ENCODE data around the gene ZSCAN29. TPM values are rescaled to one million over a fixed set of nuclear protein-coding genes. Genes with fewer than 3 reads are reported as not detected.

The ZSCAN29 gene
- total and polyA plus RNA-seq, 2 of the 13 experiments (the other 11 are each of a cell fraction or from before 2014, with no cell fraction given), result 8.3 to 27.4 TPM

GRCh38 chr15:43376017-43376705 is 5.3 kb upstream of the ZSCAN29 start:
- in situ Hi-C loops (cut with HindIII; ENCODE audit: extremely low pct_ligation_motif_present, low pct_unique_long_range_greater_than_20kb) (no loop called here), intact Hi-C loops (cut with micrococcal nuclease; ENCODE audit: unreplicated experiment) (no loop called here)
- POLR2A ChIA-PET, result no interaction called here
- DNase-seq (ENCODE audit: low spot score), result peak; percentile 45
- no peak overlapping the region for H3K27ac ChIP-seq (ENCODE audit: extremely low read length, insufficient read depth, low read length)
- no TSS peak for BruUV-seq (replicated peaks)
- H3K4me1 ChIP-seq (ENCODE audit: insufficient read depth, low read length), result peaks cover 17% of the 10 kb centered on the region
- no peak overlapping the region for H3K4me2 ChIP-seq (ENCODE audit: low read depth, low read length)
- H3K36me3 ChIP-seq (replicated peaks in 1 of 2; ENCODE audit: control insufficient read depth in 1 of 2, insufficient read depth in 2 of 2, low read length in 2 of 2), result peaks cover 9 to 39% of the 10 kb centered on the region in 2 experiments
- 0 out of 2 replicates have a peak, but pooled peaks cover 6% of the 10 kb centered on the region for H4K20me1 ChIP-seq (ENCODE audit: insufficient read depth, low read length)
- H3K9ac ChIP-seq (ENCODE audit: insufficient read depth, low read depth, low read length), result no peak overlapping the region
- no peak overlapping the region for H2AFZ ChIP-seq (ENCODE audit: low read length)
- CTCF ChIA-PET (ENCODE audit: low intra/inter-chr PET ratio, low total read pairs), result no interaction called here
- 76% methylated on average over 13 of the region's 13 CpGs for WGBS (ENCODE audit: low lambda C conversion rate)
- H3K27me3 ChIP-seq (ENCODE audit: control insufficient read depth in 1 of 2, insufficient read depth in 2 of 2, low read length in 2 of 2), result no peaks in the 10 kb centered on the region
- peak; percentile 40 for FAIRE-seq
- peak; percentile 73 for ATAC-seq
- no peak overlapping the region for H3K4me3 ChIP-seq (replicated peaks in 1 of 3; ENCODE audit: insufficient read depth in 1 of 3, low read depth in 2 of 3, low read length in 3 of 3)
- H3K79me2 ChIP-seq (ENCODE audit: insufficient read depth, low read length), result peaks cover 20% of the 10 kb centered on the region
- no peaks in the 10 kb centered on the region for H3K9me3 ChIP-seq (ENCODE audit: low read length)
- no peak for TF ChIP-seq EP300 (IDR thresholded peaks at IDR 0.05; ENCODE audit: low read depth in 2 of 2, low read length in 2 of 2)
- no peak for TF ChIP-seq EP300 (CRISPR knock-in tag; IDR thresholded peaks at IDR 0.05; ENCODE audit: borderline replicate concordance)
- TF ChIP-seq ZNF446 (CRISPR knock-in tag; IDR thresholded peaks at IDR 0.05), result no peak
- TF ChIP-seq ZNF704 (CRISPR knock-in tag; IDR thresholded peaks at IDR 0.05; ENCODE audit: borderline replicate concordance), result no peak
- no peak for TF ChIP-seq MED13 (CRISPR knock-in tag; IDR thresholded peaks at IDR 0.05)
- TF ChIP-seq ZBTB38 (CRISPR knock-in tag; IDR thresholded peaks at IDR 0.05), result peak; percentile 55; the same call in 1 of the 2 replicates
- no peak for TF ChIP-seq NFRKB (IDR thresholded peaks at IDR 0.05)
- TF ChIP-seq TCF12 (IDR thresholded peaks at IDR 0.05), result no peak
- TF ChIP-seq TCF12 (CRISPR knock-in tag; IDR thresholded peaks at IDR 0.05), result no peak
- TF ChIP-seq, protein P1, sequence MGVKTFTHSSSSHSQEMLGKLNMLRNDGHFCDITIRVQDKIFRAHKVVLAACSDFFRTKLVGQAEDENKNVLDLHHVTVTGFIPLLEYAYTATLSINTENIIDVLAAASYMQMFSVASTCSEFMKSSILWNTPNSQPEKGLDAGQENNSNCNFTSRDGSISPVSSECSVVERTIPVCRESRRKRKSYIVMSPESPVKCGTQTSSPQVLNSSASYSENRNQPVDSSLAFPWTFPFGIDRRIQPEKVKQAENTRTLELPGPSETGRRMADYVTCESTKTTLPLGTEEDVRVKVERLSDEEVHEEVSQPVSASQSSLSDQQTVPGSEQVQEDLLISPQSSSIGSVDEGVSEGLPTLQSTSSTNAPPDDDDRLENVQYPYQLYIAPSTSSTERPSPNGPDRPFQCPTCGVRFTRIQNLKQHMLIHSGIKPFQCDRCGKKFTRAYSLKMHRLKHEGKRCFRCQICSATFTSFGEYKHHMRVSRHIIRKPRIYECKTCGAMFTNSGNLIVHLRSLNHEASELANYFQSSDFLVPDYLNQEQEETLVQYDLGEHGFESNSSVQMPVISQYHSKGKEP (CRISPR knock-in tag; IDR thresholded peaks at IDR 0.05), result no peak
- TF ChIP-seq ZNF362 (CRISPR knock-in tag; IDR thresholded peaks at IDR 0.05; ENCODE audit: borderline replicate concordance), result no peak
- 0 out of 2 replicates have a peak, but pooled peaks have one; percentile 17 for TF ChIP-seq SAP130 (CRISPR knock-in tag; IDR thresholded peaks at IDR 0.05; ENCODE audit: low read depth)
- no peak for TF ChIP-seq SP140L (CRISPR knock-in tag; IDR thresholded peaks at IDR 0.05; ENCODE audit: borderline replicate concordance)
- TF ChIP-seq ZNF432 (CRISPR knock-in tag; IDR thresholded peaks at IDR 0.05; ENCODE audit: borderline replicate concordance), result no peak
- TF ChIP-seq, protein P2, sequence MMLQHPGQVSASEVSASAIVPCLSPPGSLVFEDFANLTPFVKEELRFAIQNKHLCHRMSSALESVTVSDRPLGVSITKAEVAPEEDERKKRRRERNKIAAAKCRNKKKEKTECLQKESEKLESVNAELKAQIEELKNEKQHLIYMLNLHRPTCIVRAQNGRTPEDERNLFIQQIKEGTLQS (CRISPR knock-in tag; IDR thresholded peaks at IDR 0.05), result no peak
- no peak for TF ChIP-seq SOX13 (IDR thresholded peaks at IDR 0.05)
- no peak for TF ChIP-seq SOX13 (CRISPR knock-in tag; conservative IDR thresholded peaks at IDR 0.05 in 1 of 2, IDR thresholded peaks at IDR 0.05 in 1 of 2)
- TF ChIP-seq AHR (CRISPR knock-in tag; IDR thresholded peaks at IDR 0.05), result no peak
- TF ChIP-seq ZNF235 (CRISPR knock-in tag; IDR thresholded peaks at IDR 0.05; ENCODE audit: borderline replicate concordance), result no peak
- peak; percentile 45 for TF ChIP-seq PRPF4 (IDR thresholded peaks at IDR 0.05; ENCODE audit: low read depth, low read length, poor library complexity, severe bottlenecking)
- no peak for TF ChIP-seq IKZF1 (IDR thresholded peaks at IDR 0.05)
- no peak for TF ChIP-seq ELF4 (CRISPR knock-in tag; IDR thresholded peaks at IDR 0.05; ENCODE audit: borderline replicate concordance)

All from HepG2 (cell line).